ENCODE results near the gene DACT2. TPM values are rescaled to one million over a fixed set of nuclear protein-coding genes. Genes with fewer than 3 reads are reported as not detected.

DACT2 gene
- total RNA-seq, 1 donor from 2014 or later = 0.36 TPM

- peaks cover 3% of the 10 kb centered on the region for H3K27me3 Mint-ChIP-seq (ENCODE audit: insufficient read depth, low read depth)
- peaks cover 3% of the 10 kb centered on the region for H3K9me3 Mint-ChIP-seq
- H3K4me2 ChIP-seq = no peak overlapping the region
- no peak overlapping the region for H2AFZ ChIP-seq (replicated peaks)
- H3K4me1 ChIP-seq = no peaks in the 10 kb centered on the region
- H3F3A ChIP-seq (ENCODE audit: low read depth) = no peaks in the 10 kb centered on the region
- H3K9ac ChIP-seq = no peak overlapping the region
- H3K27ac Mint-ChIP-seq = no peak overlapping the region
- no peak overlapping the region for H3K4me3 Mint-ChIP-seq
- peaks cover 6% of the 10 kb centered on the region for H3K4me1 Mint-ChIP-seq
- no peak overlapping the region for H3K4me3 ChIP-seq
- TF ChIP-seq EZH2phosphoT487 (IDR thresholded peaks at IDR 0.05) = no peak
- H3K27ac ChIP-seq = no peak overlapping the region
- no peaks in the 10 kb centered on the region for H3K79me2 ChIP-seq (ENCODE audit: low read depth)
- no peaks in the 10 kb centered on the region for H3K9me3 ChIP-seq (ENCODE audit: low read depth)
- no peaks in the 10 kb centered on the region for H3K36me3 ChIP-seq
- no peak for DNase-seq (ENCODE audit: low spot score)
- H3K36me3 Mint-ChIP-seq = no peaks in the 10 kb centered on the region
- no peaks in the 10 kb centered on the region for H4K20me1 ChIP-seq (ENCODE audit: low read depth)
- H3K27me3 ChIP-seq = no peaks in the 10 kb centered on the region
Measured at GRCh38 chr6:168285456-168285855, 34.1 kb downstream of the DACT2 start.

GRCh38 chr6:168284187-168284586 lies 35.4 kb downstream of the DACT2 start:
- no peak overlapping the region for H3K9ac ChIP-seq
- H3K9me3 ChIP-seq (ENCODE audit: low read depth) = no peaks in the 10 kb centered on the region
- H3K36me3 Mint-ChIP-seq = no peaks in the 10 kb centered on the region

GRCh38 chr6:168283686-168284025 lies 35.9 kb downstream of the DACT2 start:
- H3K4me1 ChIP-seq = no peaks in the 10 kb centered on the region
- no peaks in the 10 kb centered on the region for H4K20me1 ChIP-seq (ENCODE audit: low read depth)
- Mint-ChIP-seq H3K27ac (no peak overlapping the region), H3K9me3 (no peaks in the 10 kb centered on the region), H3K36me3 (no peaks in the 10 kb centered on the region), H3K4me3 (no peak overlapping the region), H3K27me3 (ENCODE audit: insufficient read depth, low read depth) (peaks cover 3% of the 10 kb centered on the region), H3K4me1 (peaks cover 10% of the 10 kb centered on the region)
- no peaks in the 10 kb centered on the region for H3F3A ChIP-seq (ENCODE audit: low read depth)
- no peaks in the 10 kb centered on the region for H3K79me2 ChIP-seq (ENCODE audit: low read depth)
- H3K36me3 ChIP-seq = no peaks in the 10 kb centered on the region
- no peak overlapping the region for H2AFZ ChIP-seq (replicated peaks)
- no peak overlapping the region for H3K4me2 ChIP-seq
- no peaks in the 10 kb centered on the region for H3K27me3 ChIP-seq
- no peak for TF ChIP-seq CTCF (IDR thresholded peaks at IDR 0.05)
- no peak for TF ChIP-seq EZH2phosphoT487 (IDR thresholded peaks at IDR 0.05)
- TF ChIP-seq EZH2 (IDR thresholded peaks at IDR 0.05) = no peak
- H3K4me3 ChIP-seq = no peak overlapping the region
- no peak overlapping the region for H3K9ac ChIP-seq
- no peaks in the 10 kb centered on the region for H3K9me3 ChIP-seq (ENCODE audit: low read depth)
- no peak for DNase-seq (ENCODE audit: low spot score)
- no peak overlapping the region for H3K27ac ChIP-seq

More at GRCh38 chr6:168284187-168284586, 35.4 kb downstream of the DACT2 start:
- no peaks in the 10 kb centered on the region for H3K79me2 ChIP-seq (ENCODE audit: low read depth)
- H3K27me3 Mint-ChIP-seq (ENCODE audit: insufficient read depth, low read depth) = peaks cover 3% of the 10 kb centered on the region
- H3K4me1 Mint-ChIP-seq = peaks cover 10% of the 10 kb centered on the region
- no peak overlapping the region for H3K27ac ChIP-seq
- H2AFZ ChIP-seq (replicated peaks) = no peak overlapping the region
- no peak overlapping the region for H3K4me3 Mint-ChIP-seq
- no peaks in the 10 kb centered on the region for H3K27me3 ChIP-seq
- no peak overlapping the region for H3K27ac Mint-ChIP-seq
- H3K4me3 ChIP-seq = no peak overlapping the region
- no peaks in the 10 kb centered on the region for H4K20me1 ChIP-seq (ENCODE audit: low read depth)
- H3F3A ChIP-seq (ENCODE audit: low read depth) = no peaks in the 10 kb centered on the region
- H3K4me2 ChIP-seq = no peak overlapping the region
- DNase-seq (ENCODE audit: low spot score) = no peak
- TF ChIP-seq EZH2 (IDR thresholded peaks at IDR 0.05) (no peak), CTCF (IDR thresholded peaks at IDR 0.05) (no peak), EZH2phosphoT487 (IDR thresholded peaks at IDR 0.05) (no peak)
- no peaks in the 10 kb centered on the region for H3K4me1 ChIP-seq
- H3K36me3 ChIP-seq = no peaks in the 10 kb centered on the region
- H3K9me3 Mint-ChIP-seq = no peaks in the 10 kb centered on the region

GRCh38 chr6:168282985-168283685 lies 36.4 kb downstream of the DACT2 start:
- Histone ChIP-seq H3K4me3 (no peak overlapping the region), H3K27me3 (no peaks in the 10 kb centered on the region), H3K9me3 (ENCODE audit: low read depth) (no peaks in the 10 kb centered on the region), H3K36me3 (no peaks in the 10 kb centered on the region), H3F3A (ENCODE audit: low read depth) (no peaks in the 10 kb centered on the region), H4K20me1 (ENCODE audit: low read depth) (no peaks in the 10 kb centered on the region), H3K9ac (no peak overlapping the region), H3K79me2 (ENCODE audit: low read depth) (no peaks in the 10 kb centered on the region), H2AFZ (replicated peaks) (no peak overlapping the region), H3K27ac (no peak overlapping the region), H3K4me1 (no peaks in the 10 kb centered on the region), H3K4me2 (no peak overlapping the region)
- TF ChIP-seq EZH2phosphoT487 (IDR thresholded peaks at IDR 0.05) (no peak), CTCF (IDR thresholded peaks at IDR 0.05) (no peak), EZH2 (IDR thresholded peaks at IDR 0.05) (no peak)
- peaks cover 10% of the 10 kb centered on the region for H3K4me1 Mint-ChIP-seq
- DNase-seq (ENCODE audit: low spot score) = no peak
- no peaks in the 10 kb centered on the region for H3K9me3 Mint-ChIP-seq
- no peak overlapping the region for H3K27ac Mint-ChIP-seq
- no peak overlapping the region for H3K4me3 Mint-ChIP-seq
- peaks cover 4% of the 10 kb centered on the region for H3K27me3 Mint-ChIP-seq (ENCODE audit: insufficient read depth, low read depth)
- no peaks in the 10 kb centered on the region for H3K36me3 Mint-ChIP-seq

All from neural progenitor cell (in vitro differentiated cells).